IPS-11a (cell line): ENCODE results near the gene POU3F2.

Experiments used
- H3K4me3 ChIP-seq: one replicate; pipeline ENCODE4 v1.5.1; 2013; ENCODE audit warnings: low read depth, low read length, control low read depth

Gene POU3F2

GRCh38 chr6:98830146-98830545, 4.2 kb upstream of the POU3F2 start:
- no peak overlapping the region for H3K4me3 ChIP-seq

- H3K4me3 ChIP-seq: peak overlapping the region; percentile 20
Measured at GRCh38 chr6:98831057-98831958, 3.1 kb upstream of the POU3F2 start.

GRCh38 chr6:98831959-98832283, 2.5 kb upstream of the POU3F2 start:
- peak overlapping the region; percentile 13 for H3K4me3 ChIP-seq

- no peak overlapping the region for H3K4me3 ChIP-seq
Measured at GRCh38 chr6:98832284-98833056, 1.9 kb upstream of the POU3F2 start.

- no peak overlapping the region for H3K4me3 ChIP-seq
Measured at GRCh38 chr6:98833057-98833306, 1.4 kb upstream of the POU3F2 start.

GRCh38 chr6:98833307-98834059, 891 bp upstream of the POU3F2 start:
- peak overlapping the region; percentile 27 for H3K4me3 ChIP-seq

- H3K4me3 ChIP-seq: peak overlapping the region; percentile 24
Measured at GRCh38 chr6:98835149-98836024, 1.0 kb downstream of the POU3F2 start.

GRCh38 chr6:98836025-98836961, 1.9 kb downstream of the POU3F2 start:
- H3K4me3 ChIP-seq: peak overlapping the region; percentile 1

GRCh38 chr6:98836962-98837944, 2.9 kb downstream of the POU3F2 start:
- H3K4me3 ChIP-seq: no peak overlapping the region

- H3K4me3 ChIP-seq: no peak overlapping the region
Measured at GRCh38 chr6:98838032-98838431, 3.7 kb downstream of the POU3F2 start.

GRCh38 chr6:98838975-98839374, 4.6 kb downstream of the POU3F2 start:
- H3K4me3 ChIP-seq: no peak overlapping the region

- no peak overlapping the region for H3K4me3 ChIP-seq
Measured at GRCh38 chr6:98839781-98840361, 5.5 kb downstream of the POU3F2 start.

GRCh38 chr6:98840385-98840784, 6.0 kb downstream of the POU3F2 start:
- no peak overlapping the region for H3K4me3 ChIP-seq

- no peak overlapping the region for H3K4me3 ChIP-seq
Measured at GRCh38 chr6:98840996-98841513, 6.7 kb downstream of the POU3F2 start.

GRCh38 chr6:98841621-98842341, 7.4 kb downstream of the POU3F2 start:
- H3K4me3 ChIP-seq: no peak overlapping the region

- H3K4me3 ChIP-seq: no peak overlapping the region
Measured at GRCh38 chr6:98842342-98843180, 8.2 kb downstream of the POU3F2 start.
